AG08396 (cell line): ENCODE data around the gene RPS16.
A peak's percentile ranks its signal among the peaks of the same experiment; 100 is the strongest.

Experiments
- DNase-seq: peaks from one replicate; pipeline ENCODE4 v3.0.0; 2012; ENCODE audit warnings: low spot score, mixed read lengths

Gene RPS16

GRCh38 chr19:39422020-39422419, 13.7 kb downstream of the RPS16 start:
- no peak for DNase-seq

- no peak for DNase-seq
Measured at GRCh38 chr19:39420769-39421168, 15.0 kb downstream of the RPS16 start.

- DNase-seq = no peak
Measured at GRCh38 chr19:39419003-39419402, 16.7 kb downstream of the RPS16 start.

DNA sequence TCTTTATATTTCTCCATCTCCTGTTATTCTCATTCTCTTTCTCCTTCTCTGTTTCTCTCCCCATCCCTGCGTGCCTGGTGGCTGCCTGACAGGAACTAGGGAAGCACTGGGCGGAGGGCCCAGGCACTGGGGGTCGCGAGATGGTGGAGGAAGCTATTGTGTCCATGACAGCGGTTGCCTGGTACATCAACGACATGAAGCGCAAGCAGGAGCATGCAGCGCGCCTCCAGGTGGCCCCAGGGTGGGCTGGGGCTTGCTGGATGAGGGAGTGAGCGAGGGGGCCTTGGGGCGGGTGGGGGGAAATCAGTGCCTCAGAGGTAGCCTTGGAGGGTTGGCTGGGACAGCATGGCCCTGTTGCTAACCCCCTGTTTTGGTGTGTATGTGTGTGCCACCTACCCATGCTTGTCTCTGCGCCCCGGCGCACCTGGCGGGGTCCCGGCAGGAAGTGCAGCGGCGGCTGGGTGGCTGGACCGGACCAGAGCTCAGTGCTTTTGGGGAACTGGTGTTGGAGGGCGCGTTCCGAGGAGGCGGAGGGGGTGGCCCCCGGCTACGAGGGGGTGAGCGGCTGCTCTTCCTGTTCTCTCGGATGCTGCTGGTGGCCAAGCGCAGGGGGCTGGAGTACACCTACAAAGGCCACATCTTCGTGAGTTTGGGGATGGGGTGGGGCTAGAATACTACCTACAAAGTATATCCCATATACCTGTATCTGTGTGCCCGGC, 18.1 kb downstream of the RPS16 start:
- DNase-seq = no peak

DNA sequence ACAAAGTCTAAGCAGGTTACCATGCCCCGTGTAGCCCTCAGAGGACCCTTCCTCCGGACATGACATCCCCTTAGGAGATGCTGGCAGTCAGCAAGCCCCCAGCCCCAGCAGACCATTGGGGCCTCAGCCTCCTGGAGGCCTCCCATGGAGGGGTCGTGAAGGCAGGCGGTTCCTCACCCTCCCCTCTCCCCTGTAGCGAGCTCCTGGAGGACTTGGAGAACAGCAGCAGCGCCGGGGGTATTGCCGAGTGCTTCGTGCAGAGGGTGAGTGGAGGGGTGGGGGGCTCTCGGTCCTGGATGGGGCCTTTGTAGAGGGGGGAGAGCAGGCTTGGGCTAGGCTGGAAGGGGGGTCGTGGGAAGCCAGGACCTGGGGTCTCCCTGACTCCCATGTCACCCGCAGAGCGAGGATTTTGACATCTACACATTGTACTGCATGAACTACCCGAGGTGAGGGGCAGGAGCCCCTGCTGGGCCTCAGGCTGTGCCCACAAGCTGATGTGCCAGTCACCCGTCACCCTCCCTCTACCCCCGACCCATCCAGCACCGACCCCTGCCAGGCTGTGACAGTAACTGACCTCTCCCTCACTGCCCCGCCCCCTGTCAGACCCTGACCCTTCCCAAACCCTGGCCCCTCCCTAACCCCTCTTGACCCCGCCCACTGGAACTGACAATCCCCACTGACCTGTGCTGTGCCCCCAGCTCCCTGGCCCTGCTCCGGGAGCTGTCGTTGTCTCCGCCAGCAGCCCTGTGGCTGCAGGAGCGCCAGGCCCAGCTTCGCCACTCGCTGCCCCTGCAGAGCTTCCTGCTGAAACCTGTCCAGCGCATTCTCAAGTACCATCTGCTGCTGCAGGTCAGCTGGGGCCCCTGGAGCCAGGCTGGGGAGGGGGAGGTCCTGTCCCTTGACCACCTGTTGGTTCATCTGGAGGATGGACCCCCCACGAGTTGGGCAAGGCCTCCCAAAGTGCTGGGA, 19.3 kb downstream of the RPS16 start:
- no peak for DNase-seq

- no peak for DNase-seq
Measured at GRCh38 chr19:39415111-39416046, 20.4 kb downstream of the RPS16 start.

GRCh38 chr19:39413911-39414608, 21.7 kb downstream of the RPS16 start:
- peak; percentile 55 for DNase-seq

- peak; percentile 70 for DNase-seq
Measured at GRCh38 chr19:39413272-39413910, 22.4 kb downstream of the RPS16 start.

- no peak for DNase-seq
Measured at GRCh38 chr19:39412867-39413271, 22.9 kb downstream of the RPS16 start.

DNA sequence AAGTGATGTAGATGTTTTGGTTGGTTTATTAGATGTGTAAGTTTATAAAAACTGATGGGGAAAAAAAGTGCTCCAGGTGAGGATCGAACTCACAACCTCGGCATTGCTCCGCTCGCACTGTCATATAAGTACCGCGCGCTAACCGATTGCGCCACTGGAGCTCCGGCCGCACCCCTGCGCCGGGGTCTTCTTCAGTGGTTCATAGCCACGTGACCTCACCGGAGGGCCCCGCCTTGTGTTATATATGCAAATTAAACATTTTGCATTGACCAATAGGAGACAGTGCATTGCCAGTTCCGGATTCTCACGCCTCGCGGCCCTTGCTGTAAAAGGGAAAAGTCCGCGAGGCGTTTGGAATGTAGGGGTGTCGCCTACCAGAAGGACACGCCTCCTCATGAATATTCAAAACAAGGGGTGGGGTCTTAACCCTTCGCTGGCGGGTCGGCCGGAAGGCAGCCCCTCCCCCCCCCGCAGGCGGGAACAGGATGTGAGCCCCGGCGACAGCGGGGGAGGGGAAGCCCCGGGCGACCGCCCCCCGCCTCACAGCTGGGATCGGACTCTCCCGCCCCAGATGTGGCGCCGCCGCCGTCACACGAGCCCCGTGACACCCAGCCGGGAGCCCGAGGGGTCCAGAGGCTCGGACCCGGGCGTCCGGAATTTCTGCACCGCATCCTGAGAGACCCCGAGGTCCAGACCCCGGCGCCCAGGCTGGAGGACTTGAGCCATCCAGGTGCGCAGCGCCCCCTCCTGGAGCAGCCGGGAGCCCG, 23.5 kb downstream of the RPS16 start, which contains the start of gene PLEKHG2:
Gene PLEKHG2, plus strand, starts transcription at position 570 of the 767 bp plus-strand sequence. CDS start 1,418 bp downstream, outside the sequence.
- DNase-seq = peak; percentile 97

DNA sequence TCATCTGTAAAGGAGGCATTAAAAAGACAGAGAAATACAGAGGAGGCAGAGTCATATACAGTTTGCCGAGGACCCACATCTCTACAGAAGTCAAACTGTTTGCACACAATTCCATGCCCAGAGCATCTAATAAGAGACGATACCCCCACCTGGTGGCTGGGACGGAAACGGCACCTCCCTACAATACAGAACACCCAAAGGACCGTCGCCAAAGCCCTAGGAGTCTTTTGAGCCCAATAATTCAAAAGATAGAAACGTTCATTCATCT, 24.0 kb downstream of the RPS16 start:
- DNase-seq = peak; percentile 79

- no peak for DNase-seq
Measured at GRCh38 chr19:39411081-39411831, 24.5 kb downstream of the RPS16 start.

GRCh38 chr19:39410831-39411080, 25.0 kb downstream of the RPS16 start:
- no peak for DNase-seq

GRCh38 chr19:39410017-39410830, 25.5 kb downstream of the RPS16 start:
- DNase-seq = no peak

DNA sequence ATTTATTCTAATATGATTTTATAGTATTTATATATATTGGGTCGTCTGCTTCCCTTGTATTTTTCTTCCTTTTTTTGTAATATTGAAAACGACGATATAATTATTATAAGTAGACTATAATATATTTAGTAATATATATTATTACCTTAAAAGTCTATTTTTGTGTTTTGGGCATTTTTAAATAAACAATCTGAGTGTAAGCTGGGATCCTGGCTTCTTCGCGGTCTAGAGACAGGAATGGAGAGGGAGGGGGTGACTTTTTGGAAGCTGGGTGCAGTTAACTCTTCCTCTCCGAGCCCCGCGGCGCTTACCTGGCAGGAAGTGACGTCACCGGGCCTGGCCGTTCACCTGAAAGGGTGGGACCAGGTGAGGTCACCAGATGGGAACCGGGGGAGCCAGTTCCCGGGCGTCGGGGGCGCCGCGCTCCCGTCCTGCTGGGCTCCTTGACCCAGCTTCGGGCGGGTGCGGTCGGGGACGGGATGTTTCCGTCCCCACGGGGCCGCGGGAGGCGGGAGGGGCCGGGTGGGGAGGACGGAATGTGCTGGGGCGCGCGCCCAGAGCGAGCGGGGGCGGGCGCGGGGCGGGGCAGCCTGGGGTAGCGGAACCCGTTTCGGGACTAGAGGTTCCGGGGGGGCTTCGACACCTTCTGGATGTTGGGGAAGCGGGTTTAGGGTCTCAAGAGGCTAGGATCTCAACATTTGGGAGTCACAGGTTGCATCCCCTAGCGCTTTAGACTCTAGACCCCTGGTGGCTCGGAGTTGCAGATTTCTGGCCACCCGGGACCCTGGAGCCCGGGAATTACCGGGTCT, 26.3 kb downstream of the RPS16 start:
- peak; percentile 76 for DNase-seq

DNA sequence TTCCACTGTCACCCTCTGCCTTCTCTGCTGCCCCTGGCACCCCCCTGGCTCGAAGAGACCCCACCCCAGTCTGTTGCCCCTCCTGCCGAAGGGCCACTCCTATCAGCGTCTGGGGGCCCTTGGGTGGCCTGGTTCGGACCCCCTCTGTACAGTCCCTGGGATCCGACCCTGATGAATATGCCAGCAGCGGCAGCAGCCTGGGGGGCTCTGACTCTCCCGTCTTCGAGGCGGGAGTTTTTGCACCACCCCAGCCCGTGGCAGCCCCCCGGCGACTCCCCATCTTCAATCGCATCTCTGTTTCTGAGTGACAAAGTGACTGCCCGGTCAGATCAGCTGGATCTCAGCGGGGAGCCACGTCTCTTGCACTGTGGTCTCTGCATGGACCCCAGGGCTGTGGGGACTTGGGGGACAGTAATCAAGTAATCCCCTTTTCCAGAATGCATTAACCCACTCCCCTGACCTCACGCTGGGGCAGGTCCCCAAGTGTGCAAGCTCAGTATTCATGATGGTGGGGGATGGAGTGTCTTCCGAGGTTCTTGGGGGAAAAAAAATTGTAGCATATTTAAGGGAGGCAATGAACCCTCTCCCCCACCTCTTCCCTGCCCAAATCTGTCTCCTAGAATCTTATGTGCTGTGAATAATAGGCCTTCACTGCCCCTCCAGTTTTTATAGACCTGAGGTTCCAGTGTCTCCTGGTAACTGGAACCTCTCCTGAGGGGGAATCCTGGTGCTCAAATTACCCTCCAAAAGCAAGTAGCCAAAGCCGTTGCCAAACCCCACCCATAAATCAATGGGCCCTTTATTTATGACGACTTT, 27.1 kb downstream of the RPS16 start:
- no peak for DNase-seq
